ENCODE measurements around the gene SARS1. TPM values are rescaled to one million over a fixed set of nuclear protein-coding genes. Genes with fewer than 3 reads are reported as not detected.

The SARS1 gene
- total RNA-seq, 1 donor from 2014 or later, result 104 TPM

- DNase-seq (ENCODE audit: low spot score), result no peak
- intact Hi-C loops (cut with DNase I), result no loop called here
Observed at GRCh38 chr1:109191377-109191776, 22.3 kb upstream of the SARS1 start.

DNA sequence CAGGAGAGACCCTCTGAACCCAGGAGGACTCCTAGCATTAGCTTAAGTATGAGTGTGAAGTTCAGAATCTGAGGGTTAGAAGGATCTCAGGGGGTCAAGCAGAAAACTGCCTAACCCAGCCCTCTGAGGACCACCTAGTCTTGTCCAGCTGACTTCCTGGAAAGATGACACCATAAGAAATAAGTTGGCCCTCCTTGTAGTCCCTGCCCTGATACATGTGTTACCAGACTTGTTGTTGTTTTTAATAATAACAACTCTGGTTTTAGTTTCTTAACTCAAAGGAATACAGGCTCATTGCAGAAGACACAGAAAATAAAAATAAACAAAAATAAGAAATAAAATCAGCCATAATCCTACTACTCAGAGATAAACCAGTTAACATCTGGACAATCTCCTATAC lies 21.8 kb upstream of the SARS1 start:
- intact Hi-C loops (cut with DNase I), result no loop called here
- DNase-seq (ENCODE audit: low spot score), result no peak

- no peak for DNase-seq (ENCODE audit: low spot score)
- intact Hi-C loops (cut with DNase I), result no loop called here
Observed at GRCh38 chr1:109192433-109192832, 21.3 kb upstream of the SARS1 start.

- intact Hi-C loops (cut with DNase I), result no loop called here
- peak; percentile 80 for DNase-seq (ENCODE audit: low spot score)
Observed at GRCh38 chr1:109193653-109194590, 19.8 kb upstream of the SARS1 start.

DNA sequence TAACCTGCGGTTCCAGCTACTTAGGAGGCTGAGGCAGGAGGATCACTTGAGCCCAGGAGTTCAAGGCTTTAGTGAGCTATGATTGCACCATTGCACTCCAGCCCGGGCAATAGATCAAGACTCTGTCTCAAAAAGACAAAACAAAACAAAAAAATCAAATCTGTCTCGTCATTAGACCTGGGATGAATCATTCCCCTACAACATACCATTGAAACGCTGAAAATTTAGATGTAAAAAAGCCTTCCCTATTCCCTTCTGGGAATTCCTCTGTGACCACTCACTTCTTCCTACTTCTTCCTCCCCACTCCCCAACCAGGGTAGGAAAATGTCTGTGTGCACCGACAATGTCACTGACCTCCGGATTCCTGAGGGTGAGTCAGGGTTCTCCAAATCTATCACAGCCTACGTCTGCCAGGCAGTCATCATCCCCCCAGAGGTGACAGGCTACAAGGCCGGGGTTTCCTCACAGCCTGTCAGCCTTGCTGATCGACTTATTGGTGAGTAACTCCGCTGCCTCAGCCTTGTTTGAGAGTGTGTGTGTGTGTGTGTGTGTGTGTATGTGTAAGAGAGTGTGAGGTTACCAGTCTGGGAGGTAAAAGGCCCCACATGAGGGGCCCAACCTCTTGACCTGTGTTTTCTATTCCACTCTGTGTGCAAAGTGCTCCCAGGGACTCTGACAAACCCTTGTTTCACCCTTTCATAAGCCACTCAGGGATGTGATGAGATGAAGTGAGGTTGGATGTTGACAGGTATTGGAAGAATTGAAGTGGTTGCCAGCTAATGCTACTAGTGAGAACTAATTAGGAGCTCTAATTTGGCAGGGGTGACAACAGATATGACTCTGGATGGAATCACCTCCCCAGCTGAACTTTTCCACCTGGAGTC lies 16.3 kb upstream of the SARS1 start:
- intact Hi-C loops (cut with DNase I), result no loop called here

GRCh38 chr1:109198043-109198695 lies 15.5 kb upstream of the SARS1 start:
- intact Hi-C loops (cut with DNase I), result no loop called here
- DNase-seq (ENCODE audit: low spot score), result no peak

More for the DNA sequence above, 16.3 kb upstream of the SARS1 start:
- no peak for DNase-seq (ENCODE audit: low spot score)

DNA sequence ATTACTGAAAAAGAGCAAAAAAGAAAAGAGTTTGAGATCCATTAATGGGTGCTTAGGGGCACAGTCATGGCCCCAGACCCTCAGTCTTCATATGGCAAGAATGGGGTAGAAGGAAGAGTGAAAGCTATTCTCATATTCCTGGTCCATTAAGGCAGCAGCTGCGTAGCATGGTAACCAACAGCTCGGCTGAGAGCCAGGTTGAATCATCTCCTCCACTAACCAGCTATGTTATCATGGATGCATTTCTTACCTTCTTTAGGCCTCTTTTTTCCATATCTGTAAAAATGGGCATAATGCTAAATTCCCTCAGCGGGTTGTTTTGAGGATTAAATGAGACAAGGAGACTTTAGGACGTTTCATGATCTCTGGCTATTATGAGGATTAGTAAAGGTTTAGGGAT lies 15.0 kb upstream of the SARS1 start:
- intact Hi-C loops (cut with DNase I), result no loop called here

GRCh38 chr1:109199710-109200109 lies 14.0 kb upstream of the SARS1 start:
- DNase-seq (ENCODE audit: low spot score), result no peak
- intact Hi-C loops (cut with DNase I), result no loop called here

More for the DNA sequence above, 15.0 kb upstream of the SARS1 start:
- DNase-seq (ENCODE audit: low spot score), result no peak

GRCh38 chr1:109201123-109201703 lies 12.5 kb upstream of the SARS1 start:
- no peak for DNase-seq (ENCODE audit: low spot score)
- intact Hi-C loops (cut with DNase I), result no loop called here

- intact Hi-C loops (cut with DNase I), result no loop called here
- no peak for DNase-seq (ENCODE audit: low spot score)
Observed at GRCh38 chr1:109204484-109204883, 9.2 kb upstream of the SARS1 start.

GRCh38 chr1:109206339-109206738 lies 7.4 kb upstream of the SARS1 start:
- DNase-seq (ENCODE audit: low spot score), result no peak
- intact Hi-C loops (cut with DNase I), result no loop called here

GRCh38 chr1:109207467-109208103 lies 6.1 kb upstream of the SARS1 start:
- DNase-seq (ENCODE audit: low spot score), result no peak
- intact Hi-C loops (cut with DNase I), result no loop called here

GRCh38 chr1:109208394-109208793 lies 5.3 kb upstream of the SARS1 start:
- no peak for DNase-seq (ENCODE audit: low spot score)
- intact Hi-C loops (cut with DNase I), result no loop called here

GRCh38 chr1:109208836-109209463 lies 4.8 kb upstream of the SARS1 start:
- no peak for DNase-seq (ENCODE audit: low spot score)
- intact Hi-C loops (cut with DNase I), result no loop called here

DNA sequence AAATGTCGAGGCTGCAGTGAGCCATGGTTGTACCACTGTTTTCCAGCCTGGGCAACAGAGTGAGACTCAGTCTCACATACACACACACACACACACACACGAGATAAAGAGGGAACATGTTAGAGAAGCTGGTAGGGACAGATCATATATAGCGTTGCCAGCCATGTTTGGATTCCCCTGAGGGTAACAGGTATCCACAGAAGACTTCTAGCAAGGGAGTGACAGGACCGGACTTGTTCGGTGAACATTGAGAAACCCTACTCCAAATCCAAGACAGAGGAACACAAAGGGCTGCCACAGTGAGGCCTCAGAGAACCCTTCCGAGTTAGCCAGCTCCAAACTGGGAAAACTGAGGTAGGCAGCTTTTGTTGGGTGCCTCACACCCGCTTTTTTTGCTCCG lies 3.7 kb upstream of the SARS1 start:
- DNase-seq (ENCODE audit: low spot score), result no peak
- intact Hi-C loops (cut with DNase I), result loop anchor here (5.0 kb wide), 1 partner anchor 108 kb away; no protein-coding TSS in a partner anchor

DNA sequence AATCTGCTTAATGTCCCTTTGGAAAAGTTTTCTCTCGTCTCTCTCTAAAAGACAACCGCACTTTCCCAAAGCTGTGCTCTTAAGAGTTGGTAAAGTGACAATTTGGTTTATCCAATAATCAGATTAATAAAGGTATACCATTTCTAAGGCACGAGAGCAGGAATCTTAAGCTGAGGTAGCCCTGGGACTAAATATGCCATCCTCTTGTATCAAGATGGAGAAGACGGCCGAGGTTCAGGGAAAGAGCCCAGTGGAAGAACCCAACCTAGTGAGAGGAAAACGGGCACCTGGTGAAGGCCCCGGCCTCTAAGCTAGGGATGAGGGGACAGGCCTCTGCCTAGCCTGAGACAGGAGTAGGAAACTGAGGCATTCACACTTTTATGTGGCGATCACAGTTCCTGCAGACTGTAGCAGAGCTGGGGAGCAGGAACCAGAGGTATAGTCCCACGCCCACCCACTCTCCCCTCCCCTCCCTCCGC lies 334 bp upstream of the SARS1 start:
- no peak for DNase-seq (ENCODE audit: low spot score)
- intact Hi-C loops (cut with DNase I), result loop anchor here (5.0 kb wide), 1 partner anchor 111 kb away; no protein-coding TSS in a partner anchor

DNA sequence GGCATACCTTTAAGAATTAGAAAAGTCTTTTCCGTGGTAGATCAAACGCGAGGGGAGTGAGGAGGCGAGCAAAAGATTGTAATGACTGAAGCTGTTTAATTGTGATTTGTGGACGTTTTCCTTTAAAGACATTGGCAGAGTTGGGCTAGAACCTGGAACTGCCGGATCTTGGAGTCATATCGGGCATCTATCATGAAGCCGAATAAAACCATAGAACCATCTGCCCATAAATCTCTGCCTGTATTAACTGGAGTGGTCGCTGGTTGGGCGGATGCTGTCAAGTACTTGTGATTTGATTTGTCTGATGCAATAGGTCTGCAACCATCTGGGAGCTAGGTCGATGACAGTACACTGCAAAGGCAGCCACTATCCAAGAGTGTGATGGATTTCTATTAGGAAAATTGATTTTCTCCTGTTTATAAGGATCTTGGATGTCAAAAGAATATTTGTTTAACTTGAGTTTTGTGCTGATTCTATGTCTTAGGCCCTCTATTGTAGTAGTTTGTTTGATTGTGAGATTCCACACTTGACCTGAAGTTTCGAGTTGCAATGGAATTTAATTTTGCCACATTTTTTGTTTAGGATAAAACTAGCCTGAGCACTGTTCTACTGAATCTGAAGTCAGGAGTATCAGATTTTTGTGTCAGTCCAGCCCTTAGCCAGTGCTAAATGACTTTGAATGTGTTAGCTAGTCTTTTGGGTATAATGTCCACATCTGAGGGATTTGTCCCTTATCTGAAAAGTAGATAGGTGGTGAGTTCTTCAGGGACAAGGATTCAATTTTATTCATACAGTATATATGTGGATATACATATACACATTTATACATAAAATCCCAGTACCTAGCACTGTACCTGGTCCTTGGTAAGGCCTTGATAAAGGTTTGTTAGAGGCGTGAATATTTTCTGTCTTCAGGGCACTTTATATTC lies 1.2 kb downstream of the SARS1 start:
- DNase-seq (ENCODE audit: low spot score), result no peak
- intact Hi-C loops (cut with DNase I), result loop anchor here (5.0 kb wide), 1 partner anchor 113 kb away; no protein-coding TSS in a partner anchor
